ENCODE data around the gene RABL3. TPM values are rescaled to one million over a fixed set of nuclear protein-coding genes. Genes with fewer than 3 reads are reported as not detected.

RABL3 gene
- total RNA-seq, 1 experiment from 2014 or later: 13.9 TPM

DNA sequence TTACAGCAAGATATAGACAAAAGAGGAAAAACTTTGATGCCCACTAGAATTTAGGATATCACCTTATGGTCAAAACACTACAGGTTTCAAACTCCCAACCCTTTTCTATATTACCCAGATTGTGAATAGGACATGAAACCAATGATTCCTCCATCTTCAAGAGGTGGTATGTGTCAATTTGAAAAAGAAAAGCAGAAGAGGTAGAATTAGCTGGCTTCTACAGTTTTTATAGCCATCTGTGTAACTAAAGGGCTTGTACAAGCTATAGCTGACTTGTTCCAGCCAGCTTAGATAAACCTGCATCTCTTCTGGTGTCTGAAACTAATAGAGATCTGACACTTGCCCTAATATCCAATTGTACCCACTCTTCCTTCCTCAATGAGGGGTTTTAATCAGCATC, 35.4 kb downstream of the RABL3 start:
- intact Hi-C loops (cut with micrococcal nuclease; ENCODE audit: unreplicated experiment): no loop called here
- Mint-ChIP-seq H3K4me3 (ENCODE audit: unreplicated experiment) (no peak overlapping the region), H3K4me1 (ENCODE audit: low read depth, unreplicated experiment) (no peaks in the 10 kb centered on the region), H3K27ac (ENCODE audit: unreplicated experiment) (no peak overlapping the region), H3K27me3 (ENCODE audit: insufficient read depth, unreplicated experiment) (no peaks in the 10 kb centered on the region), H3K36me3 (ENCODE audit: insufficient read depth, unreplicated experiment) (peaks cover 7% of the 10 kb centered on the region), H3K9me3 (ENCODE audit: unreplicated experiment) (no peaks in the 10 kb centered on the region)
- Histone ChIP-seq H3K9me3 (no peaks in the 10 kb centered on the region), H3K36me3 (ENCODE audit: control insufficient read depth, insufficient read depth, low read length) (no peaks in the 10 kb centered on the region), H3K27me3 (replicated peaks; ENCODE audit: control insufficient read depth, insufficient read depth, low read length) (no peaks in the 10 kb centered on the region), H3K4me1 (no peaks in the 10 kb centered on the region), H3K4me3 (ENCODE audit: low read depth, low read length) (no peak overlapping the region)
- no peak for DNase-seq
- no TSS peak for BruUV-seq (replicated peaks)
- POLR2A ChIA-PET: no interaction called here
- CTCF ChIA-PET: no interaction called here
- TF ChIP-seq, protein P1, sequence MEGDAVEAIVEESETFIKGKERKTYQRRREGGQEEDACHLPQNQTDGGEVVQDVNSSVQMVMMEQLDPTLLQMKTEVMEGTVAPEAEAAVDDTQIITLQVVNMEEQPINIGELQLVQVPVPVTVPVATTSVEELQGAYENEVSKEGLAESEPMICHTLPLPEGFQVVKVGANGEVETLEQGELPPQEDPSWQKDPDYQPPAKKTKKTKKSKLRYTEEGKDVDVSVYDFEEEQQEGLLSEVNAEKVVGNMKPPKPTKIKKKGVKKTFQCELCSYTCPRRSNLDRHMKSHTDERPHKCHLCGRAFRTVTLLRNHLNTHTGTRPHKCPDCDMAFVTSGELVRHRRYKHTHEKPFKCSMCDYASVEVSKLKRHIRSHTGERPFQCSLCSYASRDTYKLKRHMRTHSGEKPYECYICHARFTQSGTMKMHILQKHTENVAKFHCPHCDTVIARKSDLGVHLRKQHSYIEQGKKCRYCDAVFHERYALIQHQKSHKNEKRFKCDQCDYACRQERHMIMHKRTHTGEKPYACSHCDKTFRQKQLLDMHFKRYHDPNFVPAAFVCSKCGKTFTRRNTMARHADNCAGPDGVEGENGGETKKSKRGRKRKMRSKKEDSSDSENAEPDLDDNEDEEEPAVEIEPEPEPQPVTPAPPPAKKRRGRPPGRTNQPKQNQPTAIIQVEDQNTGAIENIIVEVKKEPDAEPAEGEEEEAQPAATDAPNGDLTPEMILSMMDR (IDR thresholded peaks at IDR 0.05; ENCODE audit: insufficient read depth in 1 of 2, low read depth in 1 of 2, low read length in 1 of 2, severe bottlenecking in 1 of 2, unreplicated experiment in 1 of 2): no peak

DNA sequence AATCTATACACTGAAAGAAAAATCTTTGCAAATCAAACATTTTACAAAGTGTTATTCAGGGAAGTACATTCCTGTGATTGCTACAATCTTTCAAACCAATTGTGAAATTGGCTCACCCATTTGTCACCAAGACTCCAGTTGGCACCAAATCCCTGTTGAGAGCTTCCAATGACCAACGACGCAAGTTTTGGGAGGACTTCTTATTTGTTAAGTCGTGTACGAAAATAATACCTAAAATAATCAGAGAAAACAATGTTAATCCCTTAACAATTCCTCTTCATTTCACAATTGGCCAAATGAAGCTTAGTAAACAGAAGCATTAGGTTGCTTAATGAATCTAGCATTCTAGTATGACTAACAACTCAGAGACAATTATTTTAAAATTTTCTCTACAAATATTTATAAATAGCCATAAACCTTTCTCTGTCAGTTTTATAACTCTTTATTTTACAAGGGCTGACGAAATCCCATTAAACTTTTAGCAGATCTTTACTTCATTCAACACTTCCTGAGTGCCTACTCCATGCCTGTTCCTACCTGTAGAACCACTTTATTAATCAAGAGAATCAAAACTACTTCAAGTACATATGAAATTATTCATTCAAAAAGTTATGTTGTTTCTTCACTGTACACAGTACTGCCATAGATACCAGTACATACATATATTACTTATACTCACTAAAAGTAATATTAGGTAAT, 36.3 kb downstream of the RABL3 start:
- Mint-ChIP-seq H3K4me1 (ENCODE audit: low read depth, unreplicated experiment) (no peaks in the 10 kb centered on the region), H3K27ac (ENCODE audit: unreplicated experiment) (no peak overlapping the region), H3K36me3 (ENCODE audit: insufficient read depth, unreplicated experiment) (peaks cover 7% of the 10 kb centered on the region), H3K4me3 (ENCODE audit: unreplicated experiment) (no peak overlapping the region), H3K9me3 (ENCODE audit: unreplicated experiment) (no peaks in the 10 kb centered on the region), H3K27me3 (ENCODE audit: insufficient read depth, unreplicated experiment) (no peaks in the 10 kb centered on the region)
- Histone ChIP-seq H3K27me3 (replicated peaks; ENCODE audit: control insufficient read depth, insufficient read depth, low read length) (no peaks in the 10 kb centered on the region), H3K4me3 (ENCODE audit: low read depth, low read length) (no peak overlapping the region), H3K4me1 (no peaks in the 10 kb centered on the region), H3K36me3 (ENCODE audit: control insufficient read depth, insufficient read depth, low read length) (no peaks in the 10 kb centered on the region), H3K9me3 (no peaks in the 10 kb centered on the region)
- POLR2A ChIA-PET: no interaction called here
- intact Hi-C loops (cut with micrococcal nuclease; ENCODE audit: unreplicated experiment): no loop called here
- BruUV-seq (replicated peaks): no TSS peak
- TF ChIP-seq, protein P1 (IDR thresholded peaks at IDR 0.05; ENCODE audit: insufficient read depth in 1 of 2, low read depth in 1 of 2, low read length in 1 of 2, severe bottlenecking in 1 of 2, unreplicated experiment in 1 of 2): no peak
- DNase-seq: no peak
- CTCF ChIA-PET: no interaction called here

GRCh38 chr3:120699333-120699732, 43.0 kb downstream of the RABL3 start:
- no peaks in the 10 kb centered on the region for H3K9me3 Mint-ChIP-seq (ENCODE audit: unreplicated experiment)
- no peak for DNase-seq
- H3K36me3 ChIP-seq (ENCODE audit: control insufficient read depth, insufficient read depth, low read length): no peaks in the 10 kb centered on the region
- H3K36me3 Mint-ChIP-seq (ENCODE audit: insufficient read depth, unreplicated experiment): peaks cover 6% of the 10 kb centered on the region
- no peak overlapping the region for H3K27ac Mint-ChIP-seq (ENCODE audit: unreplicated experiment)
- H3K9me3 ChIP-seq: no peaks in the 10 kb centered on the region
- no TSS peak for BruUV-seq (replicated peaks)
- ChIA-PET CTCF (no interaction called here), POLR2A (no interaction called here)
- H3K27me3 ChIP-seq (replicated peaks; ENCODE audit: control insufficient read depth, insufficient read depth, low read length): no peaks in the 10 kb centered on the region
- TF ChIP-seq, protein P1 (IDR thresholded peaks at IDR 0.05; ENCODE audit: insufficient read depth in 1 of 2, low read depth in 1 of 2, low read length in 1 of 2, severe bottlenecking in 1 of 2, unreplicated experiment in 1 of 2): no peak
- H3K4me1 Mint-ChIP-seq (ENCODE audit: low read depth, unreplicated experiment): no peaks in the 10 kb centered on the region
- H3K4me1 ChIP-seq: peaks cover 3% of the 10 kb centered on the region; the same call in 1 of the 2 replicates
- no peaks in the 10 kb centered on the region for H3K27me3 Mint-ChIP-seq (ENCODE audit: insufficient read depth, unreplicated experiment)
- no peak overlapping the region for H3K4me3 ChIP-seq (ENCODE audit: low read depth, low read length)
- intact Hi-C loops (cut with micrococcal nuclease; ENCODE audit: unreplicated experiment): no loop called here
- H3K4me3 Mint-ChIP-seq (ENCODE audit: unreplicated experiment): no peak overlapping the region
